HG02642 (cell line): ENCODE results near the gene NCAM1.
A peak's percentile ranks its signal among the peaks of the same experiment; 100 is the strongest.
"Not testable (repeated sequence)": the region's sequence is repeated elsewhere in the genome, so short reads cannot be mapped to it uniquely, and the experiment has no call there.

ENCODE experiments used
- ATAC-seq: cut with Tn5 transposase; IDR thresholded peaks from one replicate; pipeline ENCODE4 v1.9.1; 2021; ENCODE audit warnings: mild to moderate bottlenecking; ENCODE audit not compliant: unreplicated experiment, poor library complexity

The NCAM1 gene

GRCh38 chr11:113287801-113288200 lies 326.6 kb downstream of the NCAM1 start:
- no peak for ATAC-seq

GRCh38 chr11:113288286-113288863 lies 327.2 kb downstream of the NCAM1 start:
- no peak for ATAC-seq

- ATAC-seq, result peak; percentile 96
Measured at GRCh38 chr11:113289431-113290187, 328.4 kb downstream of the NCAM1 start.

GRCh38 chr11:113293936-113294335 lies 332.7 kb downstream of the NCAM1 start:
- ATAC-seq, result no peak

- ATAC-seq, result no peak
Measured at GRCh38 chr11:113295993-113296392, 334.8 kb downstream of the NCAM1 start.

- ATAC-seq, result no peak
Measured at GRCh38 chr11:113296447-113297205, 335.4 kb downstream of the NCAM1 start.

- ATAC-seq, result not testable (repeated sequence)
Measured at GRCh38 chr11:113298496-113298895, 337.3 kb downstream of the NCAM1 start.

GRCh38 chr11:113304916-113305315 lies 343.7 kb downstream of the NCAM1 start:
- ATAC-seq, result no peak

GRCh38 chr11:113305440-113306336 lies 344.5 kb downstream of the NCAM1 start:
- ATAC-seq, result peak; percentile 84

GRCh38 chr11:113308601-113309000 lies 347.4 kb downstream of the NCAM1 start:
- no peak for ATAC-seq

GRCh38 chr11:113311536-113311935 lies 350.3 kb downstream of the NCAM1 start:
- no peak for ATAC-seq

- ATAC-seq, result no peak
Measured at GRCh38 chr11:113313601-113314000, 352.4 kb downstream of the NCAM1 start.

GRCh38 chr11:113314065-113314388 lies 352.8 kb downstream of the NCAM1 start:
- no peak for ATAC-seq

- ATAC-seq, result peak; percentile 99
Measured at GRCh38 chr11:113314389-113315301, 353.4 kb downstream of the NCAM1 start, which contains the start of gene TTC12. Gene TTC12, plus strand, starts transcription at chr11:113314583. Its CDS starts 1,675 bp downstream, at chr11:113316258.

- no peak for ATAC-seq
Measured at GRCh38 chr11:113315811-113316210, 354.6 kb downstream of the NCAM1 start.

GRCh38 chr11:113316256-113316655 lies 355.0 kb downstream of the NCAM1 start:
- no peak for ATAC-seq

- ATAC-seq, result no peak
Measured at GRCh38 chr11:113317339-113317738, 356.1 kb downstream of the NCAM1 start.

GRCh38 chr11:113319085-113319484 lies 357.9 kb downstream of the NCAM1 start:
- ATAC-seq, result no peak

GRCh38 chr11:113322158-113322557 lies 360.9 kb downstream of the NCAM1 start:
- ATAC-seq, result no peak
